Measurements from ENCODE around the gene MYO1B.

GRCh38 chr2:191386938-191387536, 141.8 kb downstream of the MYO1B start:
- TF ChIP-seq CTCF (conservative IDR thresholded peaks at IDR 0.05 in 1 of 2, IDR thresholded peaks at IDR 0.05 in 1 of 2; ENCODE audit: low read depth in 1 of 2, low read length in 2 of 2) = no peak
- TF ChIP-seq EZH2 (IDR thresholded peaks at IDR 0.05; ENCODE audit: low read length, missing control alignments) = no peak

Measured in fibroblast of lung (primary cell).